Neural progenitor cell (in vitro differentiated cells): ENCODE measurements around the gene EDN2.

Experiments
- CTCF ChIP-seq: fragments of 200-600 bp; sonication (generic); IDR thresholded peaks from 2 replicates; pipeline ENCODE4 v1.5.1; 2017; ENCODE audit warnings: antibody characterized with exemption, mild to moderate bottlenecking
- EZH2 ChIP-seq: fragments of 200-600 bp; sonication (generic); IDR thresholded peaks from 2 replicates; pipeline ENCODE4 v1.6.1; 2017; ENCODE audit warnings: antibody characterized with exemption, mild to moderate bottlenecking, moderate library complexity

GRCh38 chr1:41449326-41449921 lies 35.1 kb downstream of the EDN2 start:
- TF ChIP-seq CTCF = no peak
- no peak for TF ChIP-seq EZH2
